H1 (cell line): Measurements from ENCODE around the gene EXTL1. TPM values are rescaled to one million over a fixed set of nuclear protein-coding genes. Genes with fewer than 3 reads are reported as not detected.

Experiments used
- CHD7 ChIP-seq: fragments of 300-600 bp; sonication (generic); IDR thresholded peaks from 2 replicates; pipeline ENCODE4 v1.7.1; 2012; ENCODE audit warnings: low read length, moderate library complexity, mild to moderate bottlenecking, inconsistent platforms; ENCODE audit not compliant: insufficient replicate concordance
- GTF2F1 ChIP-seq: IDR thresholded peaks from 2 replicates; pipeline ENCODE4 v1.6.1; 2012; ENCODE audit warnings: low read depth, low read length, improper control_type of control experiment, borderline replicate concordance
- HDAC6 ChIP-seq: IDR thresholded peaks from one replicate; pipeline ENCODE4 v1.7.1; 2012; ENCODE audit warnings: low read depth, mild to moderate bottlenecking, inconsistent platforms, low read length, moderate library complexity
- RBBP5 ChIP-seq: IDR thresholded peaks from 2 replicates; pipeline ENCODE4 v1.7.1; 2012; ENCODE audit warnings: low read depth, mild to moderate bottlenecking, inconsistent platforms, low read length, moderate library complexity, borderline replicate concordance
- SP1 ChIP-seq: IDR thresholded peaks from 2 replicates; pipeline ENCODE4 v1.6.1; 2011; ENCODE audit warnings: low read depth, low read length
- SP4 ChIP-seq: IDR thresholded peaks from 2 replicates; pipeline ENCODE4 v1.6.1; 2012; ENCODE audit warnings: low read length, inconsistent platforms
- ZNF274 ChIP-seq: IDR thresholded peaks from 2 replicates; pipeline ENCODE4 v1.7.0; 2012; ENCODE audit warnings: low read length, borderline replicate concordance; ENCODE audit errors: extremely low read depth
- polyA plus RNA-seq, 7 experiments: library from polyadenylated mRNA; depleted of rRNA in 3 of 7; stranded (reverse) in 5 of 7; unstranded in 2 of 7; fragments of >200 nt in 5 of 7; fragments of 200-250 nt in 2 of 7; gene quantifications; 1 replicate in 5 of 7; 2 replicates in 1 of 7; 4 replicates in 1 of 7; pipeline versions ENCODE4 v1.2.1 to v1.2.3, GENCODE V29; 2011 to 2013; ENCODE audit warnings: missing spikeins in 2 of 7, mixed read lengths in 2 of 7
- total RNA-seq: library from RNA; stranded (reverse); fragmentation: NEBNext Ultra II Directional; extraction: Animal tissue kit (Norgen Biotek cat#: 25700); gene quantifications from 2 replicates; pipeline ENCODE4 v1.2.1, GENCODE V29; 2021

The EXTL1 gene
- total and polyA plus RNA-seq, 2 of the 8 experiments (the other 6 are each of a cell fraction or from before 2014, with no cell fraction given), result 0.89 to 1.2 TPM

- no peak for TF ChIP-seq CHD7
- no peak for TF ChIP-seq SP4
- TF ChIP-seq ZNF274, result no peak
- TF ChIP-seq GTF2F1, result no peak
- no peak for TF ChIP-seq HDAC6
- TF ChIP-seq SP1, result no peak
- no peak for TF ChIP-seq RBBP5
Measured at GRCh38 chr1:26078286-26079177, 57.0 kb downstream of the EXTL1 start (continued).
